Measurements from ENCODE around the gene PRKCE. TPM values are rescaled to one million over a fixed set of nuclear protein-coding genes. Genes with fewer than 3 reads are reported as not detected.

PRKCE gene
- total and polyA plus RNA-seq, 2 donors (not counting 1 experiment from before 2014, with no cell fraction given) = 23.6 to 271 TPM

DNA sequence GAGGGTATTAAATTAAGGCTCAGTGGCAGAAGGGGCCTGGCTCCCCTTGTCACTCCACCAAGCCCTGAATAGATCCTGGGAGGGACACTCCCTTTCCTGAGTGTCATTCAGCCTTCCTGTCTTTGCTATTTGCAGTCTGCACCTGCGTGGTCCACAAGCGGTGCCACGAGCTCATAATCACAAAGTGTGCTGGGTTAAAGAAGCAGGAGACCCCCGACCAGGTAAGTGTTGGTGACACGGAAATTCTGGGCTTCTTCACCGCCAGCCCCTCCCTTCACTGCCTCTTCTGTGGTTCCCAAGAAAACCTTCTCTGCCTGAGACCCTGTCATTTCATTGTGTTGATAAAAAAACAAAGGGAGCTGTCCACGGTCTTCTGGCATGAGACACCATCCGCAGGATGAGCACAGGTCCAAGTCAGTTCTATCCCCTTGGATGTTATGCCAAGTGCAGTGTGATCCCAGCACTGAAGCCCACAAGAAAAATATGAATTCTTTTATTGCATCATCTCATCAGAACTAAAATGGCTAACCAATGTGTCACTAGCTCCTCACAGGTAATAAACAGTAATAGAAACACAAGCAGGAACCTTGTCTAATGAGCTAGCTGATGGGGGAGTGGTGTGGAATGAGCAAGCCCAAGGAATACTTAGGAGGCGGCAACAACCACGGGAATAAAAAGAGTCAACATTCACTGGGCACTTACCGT lies 328.8 kb downstream of the PRKCE start:
- H3K27me3 ChIP-seq (replicated peaks in 1 of 4; ENCODE audit: control extremely low read depth in 1 of 4, control insufficient read depth in 3 of 4, insufficient read depth in 4 of 4, low read length in 3 of 4) = no peaks in the 10 kb centered on the region
- H4K20me1 ChIP-seq (ENCODE audit: control insufficient read depth, insufficient read depth, low read length, poor library complexity, severe bottlenecking) = peaks cover 16% of the 10 kb centered on the region
- Mint-ChIP-seq H3K27ac (no peak overlapping the region), H3K4me1 (peaks cover 21% of the 10 kb centered on the region), H3K9me3 (ENCODE audit: insufficient read depth) (no peaks in the 10 kb centered on the region), H3K27me3 (no peaks in the 10 kb centered on the region), H3K4me3 (no peak overlapping the region)
- H3K79me2 ChIP-seq (ENCODE audit: control insufficient read depth, insufficient read depth, low read length) = peaks cover 2% of the 10 kb centered on the region
- peaks cover 11 to 19% of the 10 kb centered on the region in 2 donors for H3K4me1 ChIP-seq (ENCODE audit: control insufficient read depth in 2 of 2, insufficient read depth in 2 of 2, low read length in 2 of 2)
- no peak overlapping the region for H3K9ac ChIP-seq (ENCODE audit: low read length)
- POLR2A ChIA-PET = no interaction called here
- peaks cover 2 to 64% of the 10 kb centered on the region in 2 experiments for H3K36me3 ChIP-seq (replicated peaks in 1 of 2; ENCODE audit: control extremely low read depth in 1 of 2, control insufficient read depth in 1 of 2, extremely low read depth in 1 of 2, insufficient read depth in 2 of 2, low read length in 1 of 2)
- no peak for TF ChIP-seq EZH2 (IDR thresholded peaks at IDR 0.05; ENCODE audit: borderline replicate concordance, insufficient read depth, low read depth, low read length, poor library complexity, severe bottlenecking)
- no peak for DNase-seq
- CTCF ChIA-PET = interaction anchor here (1.5 to 1.7 kb wide), 3 partner anchors 10 to 336 kb away, joined by 4 read pairs; no protein-coding TSS in a partner anchor
- H3K9me3 ChIP-seq (ENCODE audit: control extremely low read depth in 1 of 3, control insufficient read depth in 2 of 3, insufficient read depth in 1 of 3, low read length in 2 of 3) = no peaks in the 10 kb centered on the region
- H3K4me2 ChIP-seq (replicated peaks; ENCODE audit: low read depth, low read length, poor library complexity, severe bottlenecking) = no peak overlapping the region
- no peak overlapping the region for H3K27ac ChIP-seq (ENCODE audit: low read length in 2 of 2)
- no peak overlapping the region for H3K4me3 ChIP-seq (ENCODE audit: control extremely low read depth in 1 of 5, extremely low read depth in 1 of 5, insufficient read depth in 1 of 5, low read depth in 2 of 5, low read length in 4 of 5)
- intact Hi-C loops (cut with micrococcal nuclease) = no loop called here
- 72% methylated on average over 7 of the region's 11 CpGs for WGBS (ENCODE audit: insufficient coverage)
- ATAC-seq (ENCODE audit: low read depth) = no peak
- no peak overlapping the region for H2AFZ ChIP-seq (ENCODE audit: insufficient read depth, low read depth, low read length, poor library complexity, severe bottlenecking)

DNA sequence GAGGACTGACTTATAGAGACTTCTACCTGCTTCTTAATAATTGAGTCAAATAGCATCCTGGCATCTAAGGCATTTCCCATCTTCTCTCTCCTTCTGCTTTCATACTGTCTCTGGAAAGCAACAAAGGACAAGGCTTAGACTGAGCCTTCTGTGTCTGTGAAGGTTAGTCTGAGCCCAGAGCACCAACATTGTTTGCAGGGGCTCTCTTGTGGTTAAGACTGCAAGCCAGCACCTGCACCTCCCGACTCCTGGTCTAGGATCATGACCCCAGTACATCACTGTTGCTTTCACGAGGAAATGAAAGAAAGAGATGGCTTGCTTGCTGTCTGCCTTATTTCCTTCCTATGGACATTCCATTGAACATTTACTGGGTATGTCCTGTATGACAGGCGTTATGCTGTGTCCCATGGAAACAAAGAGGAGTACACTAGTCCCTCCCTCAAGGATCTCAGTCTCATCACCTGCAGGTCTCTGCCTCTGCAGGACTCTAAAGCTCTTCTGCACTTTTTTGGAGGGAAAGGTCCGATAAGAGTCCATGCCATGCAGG lies 330.0 kb downstream of the PRKCE start:
- Histone ChIP-seq H3K4me2 (replicated peaks; ENCODE audit: low read depth, low read length, poor library complexity, severe bottlenecking) (no peak overlapping the region), H3K9ac (ENCODE audit: low read length) (no peak overlapping the region), H3K4me1 (ENCODE audit: control insufficient read depth in 2 of 2, insufficient read depth in 2 of 2, low read length in 2 of 2) (peaks cover 11 to 16% of the 10 kb centered on the region in 2 donors), H3K9me3 (ENCODE audit: control extremely low read depth in 1 of 3, control insufficient read depth in 2 of 3, insufficient read depth in 1 of 3, low read length in 2 of 3) (no peaks in the 10 kb centered on the region), H3K27ac (ENCODE audit: low read length in 2 of 2) (no peak overlapping the region), H2AFZ (ENCODE audit: insufficient read depth, low read depth, low read length, poor library complexity, severe bottlenecking) (no peak overlapping the region), H3K27me3 (replicated peaks in 1 of 4; ENCODE audit: control extremely low read depth in 1 of 4, control insufficient read depth in 3 of 4, insufficient read depth in 4 of 4, low read length in 3 of 4) (no peaks in the 10 kb centered on the region), H3K79me2 (ENCODE audit: control insufficient read depth, insufficient read depth, low read length) (no peaks in the 10 kb centered on the region), H3K4me3 (ENCODE audit: control extremely low read depth in 1 of 5, extremely low read depth in 1 of 5, insufficient read depth in 1 of 5, low read depth in 2 of 5, low read length in 4 of 5) (no peak overlapping the region), H4K20me1 (ENCODE audit: control insufficient read depth, insufficient read depth, low read length, poor library complexity, severe bottlenecking) (peaks cover 12% of the 10 kb centered on the region), H3K36me3 (replicated peaks in 1 of 2; ENCODE audit: control extremely low read depth in 1 of 2, control insufficient read depth in 1 of 2, extremely low read depth in 1 of 2, insufficient read depth in 2 of 2, low read length in 1 of 2) (peaks cover 2 to 64% of the 10 kb centered on the region in 2 experiments)
- ChIA-PET CTCF (interaction anchor here (1.5 to 1.7 kb wide), 2 partner anchors 8 to 12 kb away, joined by 4 read pairs; no protein-coding TSS in a partner anchor), POLR2A (no interaction called here)
- ATAC-seq (ENCODE audit: low read depth) (no peak), DNase-seq (no peak)
- no peaks in the 10 kb centered on the region for H3K9me3 Mint-ChIP-seq (ENCODE audit: insufficient read depth)
- TF ChIP-seq, protein P1, sequence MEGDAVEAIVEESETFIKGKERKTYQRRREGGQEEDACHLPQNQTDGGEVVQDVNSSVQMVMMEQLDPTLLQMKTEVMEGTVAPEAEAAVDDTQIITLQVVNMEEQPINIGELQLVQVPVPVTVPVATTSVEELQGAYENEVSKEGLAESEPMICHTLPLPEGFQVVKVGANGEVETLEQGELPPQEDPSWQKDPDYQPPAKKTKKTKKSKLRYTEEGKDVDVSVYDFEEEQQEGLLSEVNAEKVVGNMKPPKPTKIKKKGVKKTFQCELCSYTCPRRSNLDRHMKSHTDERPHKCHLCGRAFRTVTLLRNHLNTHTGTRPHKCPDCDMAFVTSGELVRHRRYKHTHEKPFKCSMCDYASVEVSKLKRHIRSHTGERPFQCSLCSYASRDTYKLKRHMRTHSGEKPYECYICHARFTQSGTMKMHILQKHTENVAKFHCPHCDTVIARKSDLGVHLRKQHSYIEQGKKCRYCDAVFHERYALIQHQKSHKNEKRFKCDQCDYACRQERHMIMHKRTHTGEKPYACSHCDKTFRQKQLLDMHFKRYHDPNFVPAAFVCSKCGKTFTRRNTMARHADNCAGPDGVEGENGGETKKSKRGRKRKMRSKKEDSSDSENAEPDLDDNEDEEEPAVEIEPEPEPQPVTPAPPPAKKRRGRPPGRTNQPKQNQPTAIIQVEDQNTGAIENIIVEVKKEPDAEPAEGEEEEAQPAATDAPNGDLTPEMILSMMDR (IDR thresholded peaks at IDR 0.05) = no peak
- no peak for TF ChIP-seq EZH2 (IDR thresholded peaks at IDR 0.05; ENCODE audit: borderline replicate concordance, insufficient read depth, low read depth, low read length, poor library complexity, severe bottlenecking)
- H3K4me3 Mint-ChIP-seq = no peak overlapping the region
- H3K4me1 Mint-ChIP-seq = peaks cover 25% of the 10 kb centered on the region
- H3K27me3 Mint-ChIP-seq = no peaks in the 10 kb centered on the region
- H3K27ac Mint-ChIP-seq = no peak overlapping the region
- WGBS (ENCODE audit: insufficient coverage) = 91% methylated on average over 4 of the region's 4 CpGs
- intact Hi-C loops (cut with micrococcal nuclease) = no loop called here
